ENCODE results near the gene AMIGO1.

AMIGO1 gene

GRCh38 chr1:109539676-109540075 lies 30.1 kb upstream of the AMIGO1 start, which contains the start of gene GPR61:
Gene GPR61 (plus strand): TSS chr1:109539872. CDS start chr1:109543023, 3,151 bp downstream.
- no peaks in the 10 kb centered on the region for H3K36me3 Mint-ChIP-seq (ENCODE audit: low read depth)
- TF ChIP-seq, protein P1, sequence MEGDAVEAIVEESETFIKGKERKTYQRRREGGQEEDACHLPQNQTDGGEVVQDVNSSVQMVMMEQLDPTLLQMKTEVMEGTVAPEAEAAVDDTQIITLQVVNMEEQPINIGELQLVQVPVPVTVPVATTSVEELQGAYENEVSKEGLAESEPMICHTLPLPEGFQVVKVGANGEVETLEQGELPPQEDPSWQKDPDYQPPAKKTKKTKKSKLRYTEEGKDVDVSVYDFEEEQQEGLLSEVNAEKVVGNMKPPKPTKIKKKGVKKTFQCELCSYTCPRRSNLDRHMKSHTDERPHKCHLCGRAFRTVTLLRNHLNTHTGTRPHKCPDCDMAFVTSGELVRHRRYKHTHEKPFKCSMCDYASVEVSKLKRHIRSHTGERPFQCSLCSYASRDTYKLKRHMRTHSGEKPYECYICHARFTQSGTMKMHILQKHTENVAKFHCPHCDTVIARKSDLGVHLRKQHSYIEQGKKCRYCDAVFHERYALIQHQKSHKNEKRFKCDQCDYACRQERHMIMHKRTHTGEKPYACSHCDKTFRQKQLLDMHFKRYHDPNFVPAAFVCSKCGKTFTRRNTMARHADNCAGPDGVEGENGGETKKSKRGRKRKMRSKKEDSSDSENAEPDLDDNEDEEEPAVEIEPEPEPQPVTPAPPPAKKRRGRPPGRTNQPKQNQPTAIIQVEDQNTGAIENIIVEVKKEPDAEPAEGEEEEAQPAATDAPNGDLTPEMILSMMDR (IDR thresholded peaks at IDR 0.05): no peak
- no peaks in the 10 kb centered on the region for H3K9me3 Mint-ChIP-seq
- H3K4me1 Mint-ChIP-seq: peaks cover 11% of the 10 kb centered on the region
- H3K27ac Mint-ChIP-seq: no peak within 1 kb of the TSS
- peaks cover 49% of the 10 kb centered on the region for H3K27me3 Mint-ChIP-seq (ENCODE audit: low read depth, poor library complexity)
- no peak for DNase-seq
- no peak within 1 kb of the TSS for H3K4me3 Mint-ChIP-seq

DNA sequence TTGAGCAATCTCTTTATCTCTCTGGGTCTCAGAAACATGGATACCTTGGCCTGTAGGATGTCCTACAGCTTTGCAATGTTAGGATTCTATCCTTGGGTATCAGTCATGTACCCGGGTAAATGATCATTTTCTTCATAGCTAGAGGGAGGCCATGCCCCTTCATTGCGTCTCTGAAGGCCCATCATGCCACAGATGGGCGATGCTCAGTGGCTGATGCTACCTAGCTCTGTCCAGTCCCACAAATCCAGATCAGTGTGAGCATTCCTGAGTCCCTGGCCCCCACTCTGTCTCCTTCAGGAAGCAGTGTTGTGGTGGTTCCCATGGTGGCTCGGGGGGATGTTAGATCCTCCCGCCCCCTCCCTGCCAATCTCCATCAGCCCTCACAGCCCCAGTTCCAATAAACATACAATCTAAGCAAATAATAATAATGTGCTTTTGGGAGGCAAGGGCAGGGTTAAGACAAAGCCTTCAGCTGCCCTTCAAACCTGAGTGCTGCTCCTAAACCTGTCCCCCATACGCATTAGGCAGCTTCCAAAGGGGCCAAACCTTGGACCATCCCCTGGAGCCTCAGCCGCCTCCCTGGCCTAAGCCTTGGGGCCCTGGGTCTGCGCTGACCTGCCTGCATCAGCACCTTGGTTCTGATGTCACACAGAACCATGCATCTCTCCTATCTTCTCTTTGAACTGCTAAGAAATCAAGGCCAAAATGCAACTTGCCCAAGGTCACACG lies 29.5 kb upstream of the AMIGO1 start:
- Mint-ChIP-seq H3K9me3 (no peaks in the 10 kb centered on the region), H3K4me1 (peaks cover 6% of the 10 kb centered on the region), H3K36me3 (ENCODE audit: low read depth) (no peaks in the 10 kb centered on the region), H3K4me3 (no peak overlapping the region), H3K27ac (no peak overlapping the region), H3K27me3 (ENCODE audit: low read depth, poor library complexity) (peaks cover 45% of the 10 kb centered on the region)
- TF ChIP-seq, protein P1 (IDR thresholded peaks at IDR 0.05): no peak
- DNase-seq: no peak

GRCh38 chr1:109537450-109538178 lies 28.1 kb upstream of the AMIGO1 start:
- DNase-seq: no peak
- Mint-ChIP-seq H3K27ac (no peak overlapping the region), H3K27me3 (ENCODE audit: low read depth, poor library complexity) (peaks cover 33% of the 10 kb centered on the region)

GRCh38 chr1:109535971-109536491 lies 26.5 kb upstream of the AMIGO1 start:
- no peak overlapping the region for H3K27ac Mint-ChIP-seq
- H3K27me3 Mint-ChIP-seq (ENCODE audit: low read depth, poor library complexity): peaks cover 23% of the 10 kb centered on the region
- no peaks in the 10 kb centered on the region for H3K9me3 Mint-ChIP-seq
- peaks cover 30% of the 10 kb centered on the region for H3K4me1 Mint-ChIP-seq
- TF ChIP-seq, protein P1 (IDR thresholded peaks at IDR 0.05): no peak
- H3K4me3 Mint-ChIP-seq: no peak overlapping the region
- DNase-seq: no peak
- H3K36me3 Mint-ChIP-seq (ENCODE audit: low read depth): no peaks in the 10 kb centered on the region

More at GRCh38 chr1:109537450-109538178, 28.1 kb upstream of the AMIGO1 start:
- TF ChIP-seq, protein P1 (IDR thresholded peaks at IDR 0.05): no peak
- no peak overlapping the region for H3K4me3 Mint-ChIP-seq
- H3K36me3 Mint-ChIP-seq (ENCODE audit: low read depth): no peaks in the 10 kb centered on the region
- no peaks in the 10 kb centered on the region for H3K9me3 Mint-ChIP-seq
- H3K4me1 Mint-ChIP-seq: peaks cover 14% of the 10 kb centered on the region

GRCh38 chr1:109535481-109535880 lies 26.0 kb upstream of the AMIGO1 start:
- no peak for DNase-seq
- TF ChIP-seq, protein P1 (IDR thresholded peaks at IDR 0.05): no peak
- Mint-ChIP-seq H3K4me1 (peaks cover 35% of the 10 kb centered on the region), H3K4me3 (no peak overlapping the region), H3K27me3 (ENCODE audit: low read depth, poor library complexity) (peaks cover 17% of the 10 kb centered on the region), H3K9me3 (no peaks in the 10 kb centered on the region), H3K36me3 (ENCODE audit: low read depth) (no peaks in the 10 kb centered on the region), H3K27ac (no peak overlapping the region)
